GM23338 (cell line): ENCODE measurements around the gene CELSR1. TPM values are rescaled to one million over a fixed set of nuclear protein-coding genes. Genes with fewer than 3 reads are reported as not detected.

Source experiments
- ATAC-seq: fragments of 200-7000 bp; cut with Tn5 transposase; 3 replicates; pipeline ENCODE4 v1.9.1; 2020
- DNase-seq: peaks from one replicate; pipeline ENCODE4 v3.0.0-alpha.2; 2015; ENCODE audit warnings: low spot score
- H2AFZ ChIP-seq: fragments of 200-600 bp; sonication (generic); 2 replicates; pipeline ENCODE4 v1.8.0; 2016; ENCODE audit warnings: antibody characterized with exemption, mild to moderate bottlenecking, moderate library complexity
- H3F3A ChIP-seq: fragments of 200-600 bp; sonication (generic); replicated peaks from 2 replicates; pipeline ENCODE4 v1.8.0; 2017; ENCODE audit warnings: antibody characterized with exemption, mixed run types, low read depth
- H3K27ac ChIP-seq: fragments of 200-600 bp; sonication (generic); 2 replicates; pipeline ENCODE4 v1.6.1; 2016; ENCODE audit warnings: low read depth
- H3K27me3 ChIP-seq: fragments of 200-600 bp; sonication (generic); 2 replicates; pipeline ENCODE4 v1.8.0; 2016; ENCODE audit warnings: mild to moderate bottlenecking, mixed run types, moderate library complexity; ENCODE audit not compliant: insufficient read depth
- H3K36me3 ChIP-seq: fragments of 200-600 bp; sonication (generic); 2 replicates; pipeline ENCODE4 v1.8.0; 2016; ENCODE audit warnings: mild to moderate bottlenecking; ENCODE audit not compliant: insufficient read depth
- H3K4me1 ChIP-seq: fragments of 200-600 bp; sonication (generic); 2 replicates; pipeline ENCODE4 v1.8.0; 2016; ENCODE audit warnings: mild to moderate bottlenecking, moderate library complexity; ENCODE audit not compliant: insufficient read depth
- H3K4me2 ChIP-seq: fragments of 200-600 bp; sonication (generic); 2 replicates; pipeline ENCODE4 v1.7.1; 2017; ENCODE audit warnings: mixed run types
- H3K4me3 ChIP-seq: fragments of 200-600 bp; sonication (generic); 2 replicates; pipeline ENCODE4 v1.6.1; 2016; ENCODE audit warnings: mixed run types
- H3K79me2 ChIP-seq: fragments of 200-600 bp; sonication (generic); replicated peaks from 2 replicates; pipeline ENCODE4 v1.8.0; 2017; ENCODE audit warnings: mild to moderate bottlenecking; ENCODE audit not compliant: insufficient read depth
- H3K9me2 ChIP-seq: fragments of 200-600 bp; sonication (generic); 2 replicates; pipeline ENCODE4 v1.8.0; 2017; ENCODE audit not compliant: insufficient read depth
- H4K20me1 ChIP-seq: fragments of 200-600 bp; sonication (generic); replicated peaks from 2 replicates; pipeline ENCODE4 v1.8.0; 2017; ENCODE audit warnings: mild to moderate bottlenecking; ENCODE audit not compliant: insufficient read depth
- H3K27ac Mint-ChIP-seq: 2 replicates; pipeline ENCODE4 v1.8.0; 2020; ENCODE audit warnings: inconsistent platforms, mild to moderate bottlenecking, moderate library complexity, mixed read lengths
- H3K27me3 Mint-ChIP-seq: 3 replicates; pipeline ENCODE4 v1.8.0; 2022; ENCODE audit warnings: low read depth, mild to moderate bottlenecking, moderate library complexity, mixed read lengths, inconsistent platforms; ENCODE audit not compliant: insufficient read depth, poor library complexity
- H3K36me3 Mint-ChIP-seq: 3 replicates; pipeline ENCODE4 v1.8.0; 2021; ENCODE audit warnings: low read depth, mild to moderate bottlenecking, inconsistent platforms, moderate library complexity, mixed read lengths
- H3K4me1 Mint-ChIP-seq: 3 replicates; pipeline ENCODE4 v1.8.0; 2020; ENCODE audit warnings: mild to moderate bottlenecking, inconsistent platforms, mixed read lengths
- H3K4me3 Mint-ChIP-seq: 3 replicates; pipeline ENCODE4 v1.8.0; 2021; ENCODE audit warnings: moderate library complexity, mild to moderate bottlenecking, inconsistent platforms, mixed read lengths
- H3K9me3 Mint-ChIP-seq: 3 replicates; pipeline ENCODE4 v1.8.0; 2020; ENCODE audit warnings: moderate library complexity, mild to moderate bottlenecking, inconsistent platforms, mixed read lengths
- STAT1 ChIP-seq: IDR thresholded peaks from one replicate; pipeline ENCODE4 v1.6.1; 2016; ENCODE audit warnings: antibody characterized with exemption; ENCODE audit not compliant: unreplicated experiment
- ZNF114 ChIP-seq: fragments of 250-450 bp; sonication (Bioruptor Pico); IDR thresholded peaks from 2 replicates; pipeline ENCODE4 v1.5.0; 2020; ENCODE audit warnings: mild to moderate bottlenecking, moderate library complexity
- polyA plus RNA-seq: library from polyadenylated mRNA; unstranded; fragments of >200 nt; fragmentation: Nextera tagmentation; extraction: Ambion mirVana; gene quantifications from 2 replicates; pipeline ENCODE4 v1.2.1, GENCODE V29; 2016
- total RNA-seq: library from RNA; depleted of rRNA; stranded (reverse); fragments of >200 nt; shearing (Covaris generic); gene quantifications from 2 replicates; pipeline ENCODE4 v1.2.3, GENCODE V29; 2014
- TF ChIP-seq, protein P1 (sequence below): fragments of 250-450 bp; sonication (Bioruptor Pico); IDR thresholded peaks from 2 replicates; pipeline ENCODE4 v1.5.0; 2020; ENCODE audit warnings: mild to moderate bottlenecking, moderate library complexity
- TF ChIP-seq, protein P2 (sequence below): IDR thresholded peaks from one replicate; pipeline ENCODE4 v1.6.1; 2018; ENCODE audit warnings: antibody characterized with exemption; ENCODE audit not compliant: unreplicated experiment

CELSR1 gene
- total and polyA plus RNA-seq, 2 experiments from 2014 or later: 4.8 to 20.4 TPM

DNA sequence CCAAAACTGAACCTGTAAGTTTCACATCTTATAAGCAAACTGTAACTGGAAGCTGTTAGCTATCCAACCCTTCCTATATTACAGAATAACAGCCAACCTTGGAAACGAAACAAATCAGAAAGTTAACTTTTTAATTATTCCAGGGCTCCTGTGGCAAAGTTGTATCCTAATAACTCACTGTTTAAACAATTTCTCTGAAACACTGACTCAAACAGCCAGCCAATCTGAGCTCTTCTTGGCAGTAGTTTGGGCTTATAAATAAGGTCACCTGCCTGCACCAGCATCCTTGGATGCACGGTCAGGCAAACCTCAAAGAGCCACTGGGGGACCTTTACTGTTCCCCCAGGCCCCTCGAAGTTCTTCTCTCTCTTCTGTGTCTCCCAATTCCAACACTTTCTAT, 5.0 kb downstream of the CELSR1 start:
- TF ChIP-seq ZNF114 (CRISPR knock-in tag) (no peak), STAT1 (no peak)
- TF ChIP-seq, protein P1, sequence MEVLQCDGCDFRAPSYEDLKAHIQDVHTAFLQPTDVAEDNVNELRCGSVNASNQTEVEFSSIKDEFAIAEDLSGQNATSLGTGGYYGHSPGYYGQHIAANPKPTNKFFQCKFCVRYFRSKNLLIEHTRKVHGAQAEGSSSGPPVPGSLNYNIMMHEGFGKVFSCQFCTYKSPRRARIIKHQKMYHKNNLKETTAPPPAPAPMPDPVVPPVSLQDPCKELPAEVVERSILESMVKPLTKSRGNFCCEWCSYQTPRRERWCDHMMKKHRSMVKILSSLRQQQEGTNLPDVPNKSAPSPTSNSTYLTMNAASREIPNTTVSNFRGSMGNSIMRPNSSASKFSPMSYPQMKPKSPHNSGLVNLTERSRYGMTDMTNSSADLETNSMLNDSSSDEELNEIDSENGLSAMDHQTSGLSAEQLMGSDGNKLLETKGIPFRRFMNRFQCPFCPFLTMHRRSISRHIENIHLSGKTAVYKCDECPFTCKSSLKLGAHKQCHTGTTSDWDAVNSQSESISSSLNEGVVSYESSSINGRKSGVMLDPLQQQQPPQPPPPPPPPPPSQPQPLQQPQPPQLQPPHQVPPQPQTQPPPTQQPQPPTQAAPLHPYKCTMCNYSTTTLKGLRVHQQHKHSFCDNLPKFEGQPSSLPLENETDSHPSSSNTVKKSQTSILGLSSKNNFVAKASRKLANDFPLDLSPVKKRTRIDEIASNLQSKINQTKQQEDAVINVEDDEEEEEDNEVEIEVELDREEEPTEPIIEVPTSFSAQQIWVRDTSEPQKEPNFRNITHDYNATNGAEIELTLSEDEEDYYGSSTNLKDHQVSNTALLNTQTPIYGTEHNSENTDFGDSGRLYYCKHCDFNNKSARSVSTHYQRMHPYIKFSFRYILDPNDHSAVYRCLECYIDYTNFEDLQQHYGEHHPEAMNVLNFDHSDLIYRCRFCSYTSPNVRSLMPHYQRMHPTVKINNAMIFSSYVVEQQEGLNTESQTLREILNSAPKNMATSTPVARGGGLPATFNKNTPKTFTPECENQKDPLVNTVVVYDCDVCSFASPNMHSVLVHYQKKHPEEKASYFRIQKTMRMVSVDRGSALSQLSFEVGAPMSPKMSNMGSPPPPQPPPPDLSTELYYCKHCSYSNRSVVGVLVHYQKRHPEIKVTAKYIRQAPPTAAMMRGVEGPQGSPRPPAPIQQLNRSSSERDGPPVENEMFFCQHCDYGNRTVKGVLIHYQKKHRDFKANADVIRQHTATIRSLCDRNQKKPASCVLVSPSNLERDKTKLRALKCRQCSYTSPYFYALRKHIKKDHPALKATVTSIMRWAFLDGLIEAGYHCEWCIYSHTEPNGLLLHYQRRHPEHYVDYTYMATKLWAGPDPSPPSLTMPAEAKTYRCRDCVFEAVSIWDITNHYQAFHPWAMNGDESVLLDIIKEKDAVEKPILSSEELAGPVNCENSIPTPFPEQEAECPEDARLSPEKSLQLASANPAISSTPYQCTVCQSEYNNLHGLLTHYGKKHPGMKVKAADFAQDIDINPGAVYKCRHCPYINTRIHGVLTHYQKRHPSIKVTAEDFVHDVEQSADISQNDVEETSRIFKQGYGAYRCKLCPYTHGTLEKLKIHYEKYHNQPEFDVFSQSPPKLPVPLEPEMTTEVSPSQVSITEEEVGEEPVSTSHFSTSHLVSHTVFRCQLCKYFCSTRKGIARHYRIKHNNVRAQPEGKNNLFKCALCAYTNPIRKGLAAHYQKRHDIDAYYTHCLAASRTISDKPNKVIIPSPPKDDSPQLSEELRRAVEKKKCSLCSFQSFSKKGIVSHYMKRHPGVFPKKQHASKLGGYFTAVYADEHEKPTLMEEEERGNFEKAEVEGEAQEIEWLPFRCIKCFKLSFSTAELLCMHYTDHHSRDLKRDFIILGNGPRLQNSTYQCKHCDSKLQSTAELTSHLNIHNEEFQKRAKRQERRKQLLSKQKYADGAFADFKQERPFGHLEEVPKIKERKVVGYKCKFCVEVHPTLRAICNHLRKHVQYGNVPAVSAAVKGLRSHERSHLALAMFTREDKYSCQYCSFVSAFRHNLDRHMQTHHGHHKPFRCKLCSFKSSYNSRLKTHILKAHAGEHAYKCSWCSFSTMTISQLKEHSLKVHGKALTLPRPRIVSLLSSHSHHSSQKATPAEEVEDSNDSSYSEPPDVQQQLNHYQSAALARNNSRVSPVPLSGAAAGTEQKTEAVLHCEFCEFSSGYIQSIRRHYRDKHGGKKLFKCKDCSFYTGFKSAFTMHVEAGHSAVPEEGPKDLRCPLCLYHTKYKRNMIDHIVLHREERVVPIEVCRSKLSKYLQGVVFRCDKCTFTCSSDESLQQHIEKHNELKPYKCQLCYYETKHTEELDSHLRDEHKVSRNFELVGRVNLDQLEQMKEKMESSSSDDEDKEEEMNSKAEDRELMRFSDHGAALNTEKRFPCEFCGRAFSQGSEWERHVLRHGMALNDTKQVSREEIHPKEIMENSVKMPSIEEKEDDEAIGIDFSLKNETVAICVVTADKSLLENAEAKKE (CRISPR knock-in tag): no peak
- TF ChIP-seq, protein P2, sequence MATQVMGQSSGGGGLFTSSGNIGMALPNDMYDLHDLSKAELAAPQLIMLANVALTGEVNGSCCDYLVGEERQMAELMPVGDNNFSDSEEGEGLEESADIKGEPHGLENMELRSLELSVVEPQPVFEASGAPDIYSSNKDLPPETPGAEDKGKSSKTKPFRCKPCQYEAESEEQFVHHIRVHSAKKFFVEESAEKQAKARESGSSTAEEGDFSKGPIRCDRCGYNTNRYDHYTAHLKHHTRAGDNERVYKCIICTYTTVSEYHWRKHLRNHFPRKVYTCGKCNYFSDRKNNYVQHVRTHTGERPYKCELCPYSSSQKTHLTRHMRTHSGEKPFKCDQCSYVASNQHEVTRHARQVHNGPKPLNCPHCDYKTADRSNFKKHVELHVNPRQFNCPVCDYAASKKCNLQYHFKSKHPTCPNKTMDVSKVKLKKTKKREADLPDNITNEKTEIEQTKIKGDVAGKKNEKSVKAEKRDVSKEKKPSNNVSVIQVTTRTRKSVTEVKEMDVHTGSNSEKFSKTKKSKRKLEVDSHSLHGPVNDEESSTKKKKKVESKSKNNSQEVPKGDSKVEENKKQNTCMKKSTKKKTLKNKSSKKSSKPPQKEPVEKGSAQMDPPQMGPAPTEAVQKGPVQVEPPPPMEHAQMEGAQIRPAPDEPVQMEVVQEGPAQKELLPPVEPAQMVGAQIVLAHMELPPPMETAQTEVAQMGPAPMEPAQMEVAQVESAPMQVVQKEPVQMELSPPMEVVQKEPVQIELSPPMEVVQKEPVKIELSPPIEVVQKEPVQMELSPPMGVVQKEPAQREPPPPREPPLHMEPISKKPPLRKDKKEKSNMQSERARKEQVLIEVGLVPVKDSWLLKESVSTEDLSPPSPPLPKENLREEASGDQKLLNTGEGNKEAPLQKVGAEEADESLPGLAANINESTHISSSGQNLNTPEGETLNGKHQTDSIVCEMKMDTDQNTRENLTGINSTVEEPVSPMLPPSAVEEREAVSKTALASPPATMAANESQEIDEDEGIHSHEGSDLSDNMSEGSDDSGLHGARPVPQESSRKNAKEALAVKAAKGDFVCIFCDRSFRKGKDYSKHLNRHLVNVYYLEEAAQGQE: no peak
- peaks cover 12% of the 10 kb centered on the region for H3K4me1 Mint-ChIP-seq
- peaks cover 25% of the 10 kb centered on the region for H3K27me3 Mint-ChIP-seq
- H3K9me3 Mint-ChIP-seq: 0 out of 3 replicates have a peak, but pooled peaks cover 3% of the 10 kb centered on the region
- H3K36me3 Mint-ChIP-seq: peaks cover 23% of the 10 kb centered on the region
- peaks cover 14% of the 10 kb centered on the region for H3K27me3 ChIP-seq
- no peak overlapping the region for H3K4me3 ChIP-seq
- no peaks in the 10 kb centered on the region for H3F3A ChIP-seq
- H3K9me2 ChIP-seq: no peaks in the 10 kb centered on the region
- no peak overlapping the region for H2AFZ ChIP-seq
- no peak overlapping the region for H3K27ac Mint-ChIP-seq
- H3K79me2 ChIP-seq: peaks cover 28% of the 10 kb centered on the region
- H3K4me3 Mint-ChIP-seq: no peak overlapping the region
- no peak for ATAC-seq
- DNase-seq: no peak
- no peaks in the 10 kb centered on the region; the same call in 1 of the 2 replicates for H3K4me1 ChIP-seq
- H3K4me2 ChIP-seq: no peak overlapping the region
- H3K36me3 ChIP-seq: no peaks in the 10 kb centered on the region
- no peak overlapping the region for H3K27ac ChIP-seq
- H4K20me1 ChIP-seq: peaks cover 10% of the 10 kb centered on the region
